ENCODE data around the gene SUPT6H.

SUPT6H gene

GRCh38 chr17:28741358-28742349 is 79.6 kb downstream of the SUPT6H start:
- Histone ChIP-seq H3K36me3 (ENCODE audit: control insufficient read depth in 1 of 2, insufficient read depth in 2 of 2, low read length in 2 of 2) (no peaks in the 10 kb centered on the region), H3K4me3 (ENCODE audit: low read depth in 1 of 2, low read length in 2 of 2) (no peak overlapping the region), H3K27ac (ENCODE audit: low read length) (no peak overlapping the region), H3K9me3 (ENCODE audit: control insufficient read depth in 1 of 2, low read length in 2 of 2) (no peaks in the 10 kb centered on the region), H3K27me3 (ENCODE audit: low read depth, low read length) (no peaks in the 10 kb centered on the region), H3K4me1 (ENCODE audit: control insufficient read depth in 1 of 2, insufficient read depth in 2 of 2, low read length in 2 of 2) (peaks cover 7 to 27% of the 10 kb centered on the region in 2 donors)

- Histone ChIP-seq H3K27ac (ENCODE audit: low read length) (peak within 1 kb of the TSS; percentile 94), H3K9me3 (ENCODE audit: control insufficient read depth in 1 of 2, low read length in 2 of 2) (no peaks in the 10 kb centered on the region), H3K4me1 (ENCODE audit: control insufficient read depth in 1 of 2, insufficient read depth in 2 of 2, low read length in 2 of 2) (peaks cover 12 to 28% of the 10 kb centered on the region in 2 donors), H3K27me3 (ENCODE audit: low read depth, low read length) (no peaks in the 10 kb centered on the region), H3K4me3 (ENCODE audit: low read depth in 1 of 2, low read length in 2 of 2) (peak within 1 kb of the TSS; percentile 78 to 87), H3K36me3 (ENCODE audit: control insufficient read depth in 1 of 2, insufficient read depth in 2 of 2, low read length in 2 of 2) (peaks cover 0 to 4% of the 10 kb centered on the region in 2 donors)
Measured at GRCh38 chr17:28743243-28744103, 81.5 kb downstream of the SUPT6H start, which contains the start of gene TRAF4. TSS of gene TRAF4 (plus strand) at chr17:28744011. CDS start at chr17:28744113, 102 bp downstream.

- Histone ChIP-seq H3K4me3 (ENCODE audit: low read depth in 1 of 2, low read length in 2 of 2) (peak overlapping the region; percentile 78 to 87), H3K4me1 (ENCODE audit: control insufficient read depth in 1 of 2, insufficient read depth in 2 of 2, low read length in 2 of 2) (peaks cover 12 to 28% of the 10 kb centered on the region in 2 donors), H3K27me3 (ENCODE audit: low read depth, low read length) (no peaks in the 10 kb centered on the region), H3K27ac (ENCODE audit: low read length) (peak overlapping the region; percentile 94), H3K36me3 (ENCODE audit: control insufficient read depth in 1 of 2, insufficient read depth in 2 of 2, low read length in 2 of 2) (peaks cover 2 to 6% of the 10 kb centered on the region in 2 donors), H3K9me3 (ENCODE audit: control insufficient read depth in 1 of 2, low read length in 2 of 2) (no peaks in the 10 kb centered on the region)
Measured at GRCh38 chr17:28744104-28744971, 82.3 kb downstream of the SUPT6H start.

GRCh38 chr17:28744972-28745785 is 83.2 kb downstream of the SUPT6H start:
- no peaks in the 10 kb centered on the region for H3K9me3 ChIP-seq (ENCODE audit: control insufficient read depth in 1 of 2, low read length in 2 of 2)
- H3K4me1 ChIP-seq (ENCODE audit: control insufficient read depth in 1 of 2, insufficient read depth in 2 of 2, low read length in 2 of 2), result peaks cover 12 to 32% of the 10 kb centered on the region in 2 donors
- H3K27me3 ChIP-seq (ENCODE audit: low read depth, low read length), result no peaks in the 10 kb centered on the region
- peaks cover 3 to 6% of the 10 kb centered on the region in 2 donors for H3K36me3 ChIP-seq (ENCODE audit: control insufficient read depth in 1 of 2, insufficient read depth in 2 of 2, low read length in 2 of 2)
- peak overlapping the region; percentile 94 for H3K27ac ChIP-seq (ENCODE audit: low read length)
- H3K4me3 ChIP-seq (ENCODE audit: low read depth in 1 of 2, low read length in 2 of 2), result peak overlapping the region; percentile 78 to 87

- Histone ChIP-seq H3K27me3 (ENCODE audit: low read depth, low read length) (no peaks in the 10 kb centered on the region), H3K9me3 (ENCODE audit: control insufficient read depth in 1 of 2, low read length in 2 of 2) (no peaks in the 10 kb centered on the region), H3K36me3 (ENCODE audit: control insufficient read depth in 1 of 2, insufficient read depth in 2 of 2, low read length in 2 of 2) (peaks cover 3 to 10% of the 10 kb centered on the region in 2 donors), H3K27ac (ENCODE audit: low read length) (peak overlapping the region; percentile 94), H3K4me1 (ENCODE audit: control insufficient read depth in 1 of 2, insufficient read depth in 2 of 2, low read length in 2 of 2) (peaks cover 12 to 34% of the 10 kb centered on the region in 2 donors), H3K4me3 (ENCODE audit: low read depth in 1 of 2, low read length in 2 of 2) (peak overlapping the region; percentile 78 to 87)
Measured at GRCh38 chr17:28745786-28746411, 83.9 kb downstream of the SUPT6H start.

- H3K36me3 ChIP-seq (ENCODE audit: control insufficient read depth in 1 of 2, insufficient read depth in 2 of 2, low read length in 2 of 2), result peaks cover 3 to 10% of the 10 kb centered on the region in 2 donors
- H3K4me1 ChIP-seq (ENCODE audit: control insufficient read depth in 1 of 2, insufficient read depth in 2 of 2, low read length in 2 of 2), result peaks cover 12 to 34% of the 10 kb centered on the region in 2 donors
- peak overlapping the region; percentile 94 for H3K27ac ChIP-seq (ENCODE audit: low read length)
Measured at GRCh38 chr17:28746611-28747050, 84.6 kb downstream of the SUPT6H start.

GRCh38 chr17:28747051-28747691 is 85.2 kb downstream of the SUPT6H start:
- peak overlapping the region; percentile 94 for H3K27ac ChIP-seq (ENCODE audit: low read length)
- H3K27me3 ChIP-seq (ENCODE audit: low read depth, low read length), result no peaks in the 10 kb centered on the region
- H3K4me3 ChIP-seq (ENCODE audit: low read depth in 1 of 2, low read length in 2 of 2), result peak overlapping the region in 1 of 2 donors; percentile 39
- peaks cover 12 to 34% of the 10 kb centered on the region in 2 donors for H3K4me1 ChIP-seq (ENCODE audit: control insufficient read depth in 1 of 2, insufficient read depth in 2 of 2, low read length in 2 of 2)
- no peaks in the 10 kb centered on the region for H3K9me3 ChIP-seq (ENCODE audit: control insufficient read depth in 1 of 2, low read length in 2 of 2)
- peaks cover 3 to 10% of the 10 kb centered on the region in 2 donors for H3K36me3 ChIP-seq (ENCODE audit: control insufficient read depth in 1 of 2, insufficient read depth in 2 of 2, low read length in 2 of 2)

More at GRCh38 chr17:28746611-28747050, 84.6 kb downstream of the SUPT6H start:
- no peaks in the 10 kb centered on the region for H3K9me3 ChIP-seq (ENCODE audit: control insufficient read depth in 1 of 2, low read length in 2 of 2)
- peak overlapping the region in 1 of 2 donors; percentile 87 for H3K4me3 ChIP-seq (ENCODE audit: low read depth in 1 of 2, low read length in 2 of 2)
- no peaks in the 10 kb centered on the region for H3K27me3 ChIP-seq (ENCODE audit: low read depth, low read length)

- Histone ChIP-seq H3K4me3 (ENCODE audit: low read depth in 1 of 2, low read length in 2 of 2) (no peak overlapping the region), H3K9me3 (ENCODE audit: control insufficient read depth in 1 of 2, low read length in 2 of 2) (no peaks in the 10 kb centered on the region), H3K4me1 (ENCODE audit: control insufficient read depth in 1 of 2, insufficient read depth in 2 of 2, low read length in 2 of 2) (peaks cover 12 to 32% of the 10 kb centered on the region in 2 donors), H3K27ac (ENCODE audit: low read length) (no peak overlapping the region), H3K36me3 (ENCODE audit: control insufficient read depth in 1 of 2, insufficient read depth in 2 of 2, low read length in 2 of 2) (peaks cover 3 to 10% of the 10 kb centered on the region in 2 donors), H3K27me3 (ENCODE audit: low read depth, low read length) (no peaks in the 10 kb centered on the region)
Measured at GRCh38 chr17:28747801-28748750, 86.1 kb downstream of the SUPT6H start.
